Pancreas (tissue), 10 donors: ENCODE results near the gene TBC1D2. TPM values are rescaled to one million over a fixed set of nuclear protein-coding genes. Genes with fewer than 3 reads are reported as not detected.
"Not testable (repeated sequence)": the region's sequence is repeated elsewhere in the genome, so short reads cannot be mapped to it uniquely, and the experiment has no call there.

Experiments
- ATAC-seq, 4 donors: fragments of 200-7000 bp; cut with Tn5 transposase; one replicate each; pipeline versions ENCODE4 v1.8.0 to v1.9.1; 2020; ENCODE audit warnings: mild to moderate bottlenecking in 4 of 4, moderate library complexity in 4 of 4
- DNase-seq, 6 donors: peaks; one replicate each; pipeline ENCODE4 v3.0.0-alpha.2; 2020
- FAIRE-seq: peaks from 2 replicates; lab custom pipeline; 2012; peaks lifted over from hg19 to GRCh38; lab: Jason Lieb, UNC
- H3K27ac ChIP-seq, 4 donors: fragments of 200-600 bp; sonication (generic); 1 replicate in 3 of 4; 2 replicates in 1 of 4; pipeline versions ENCODE4 v1.5.0 to v1.8.0; 2020
- H3K27me3 ChIP-seq, 4 donors: fragments of 200-600 bp; one replicate each; pipeline ENCODE4 v1.8.0; 2021
- H3K36me3 ChIP-seq, 3 donors: fragments of 200-600 bp; sonication (generic) in 1 of 3; one replicate each; pipeline versions ENCODE4 v1.5.0 to v1.8.0; 2020 to 2021
- H3K4me1 ChIP-seq, 3 donors: fragments of 200-600 bp; one replicate each; pipeline ENCODE4 v1.8.0; 2021
- H3K4me3 ChIP-seq, 4 donors: fragments of 200-600 bp; sonication (generic) in 2 of 4; one replicate each; pipeline versions ENCODE4 v1.5.0 to v1.8.0; 2020 to 2021
- H3K9me3 ChIP-seq, 4 donors: fragments of 200-600 bp; one replicate each; pipeline ENCODE4 v1.8.0; 2021
- WGBS, 2 donors: extraction: QIAGEN DNeasy Blood & Tissue Kit; methylation state at CpG; one replicate each; pipeline ENCODE4 v1.1.7; 2013; 5-methylcytosine and 5-hydroxymethylcytosine counted together
- intact Hi-C, 3 donors: fragments of 100-400 bp; cut with DNase I; formaldehyde crosslinking; loops; one replicate each; pipeline versions ENCODE4 v1.11.1 to v1.14.2; 2022
- polyA plus RNA-seq, 2 donors: library from polyadenylated mRNA; stranded (reverse); fragments of 200-250 nt; gene quantifications; one replicate each; pipeline ENCODE4 v1.2.3, GENCODE V29; 2013
- total RNA-seq, 6 donors: library from RNA; stranded (reverse); fragmentation: NEBNext Ultra II Directional in 4 of 6; extraction: Animal tissue kit (Norgen Biotek cat#: 25700) in 4 of 6; gene quantifications; one replicate each; pipeline versions ENCODE4 v1.2.1 to v1.2.4, GENCODE V29; 2021 to 2023
- TF ChIP-seq, protein P1 (sequence below), 4 donors: fragments of 200-600 bp; sonication (generic) in 3 of 4; IDR thresholded peaks; one replicate each; pipeline versions ENCODE4 v1.5.0 to v1.8.0; 2021; ENCODE audit warnings: antibody characterized with exemption in 4 of 4
- donor health status: healthy with polysubstance abuse.
- donor health status: DM: no; HTN: no; CAD: no; lungs with moderate emphysema.
- donor health status: DM: no; HTN: no; CAD: no.
- donor health status: control.
- donor health status: control.
- donor health status: Bipolar disorder and iron deficiency.
- donor health status: DM: yes; HTN: yes; CAD: no.
- donor health status: DM: no; HTN: no; CAD: no.
- donor health status: DM: no; HTN: no; CAD: no.
- donor health status: DM: yes; HTN: yes; CAD: no.

Gene TBC1D2
- total and polyA plus RNA-seq, 8 donors, result 1.9 to 5.2 (median 2.4) TPM

DNA sequence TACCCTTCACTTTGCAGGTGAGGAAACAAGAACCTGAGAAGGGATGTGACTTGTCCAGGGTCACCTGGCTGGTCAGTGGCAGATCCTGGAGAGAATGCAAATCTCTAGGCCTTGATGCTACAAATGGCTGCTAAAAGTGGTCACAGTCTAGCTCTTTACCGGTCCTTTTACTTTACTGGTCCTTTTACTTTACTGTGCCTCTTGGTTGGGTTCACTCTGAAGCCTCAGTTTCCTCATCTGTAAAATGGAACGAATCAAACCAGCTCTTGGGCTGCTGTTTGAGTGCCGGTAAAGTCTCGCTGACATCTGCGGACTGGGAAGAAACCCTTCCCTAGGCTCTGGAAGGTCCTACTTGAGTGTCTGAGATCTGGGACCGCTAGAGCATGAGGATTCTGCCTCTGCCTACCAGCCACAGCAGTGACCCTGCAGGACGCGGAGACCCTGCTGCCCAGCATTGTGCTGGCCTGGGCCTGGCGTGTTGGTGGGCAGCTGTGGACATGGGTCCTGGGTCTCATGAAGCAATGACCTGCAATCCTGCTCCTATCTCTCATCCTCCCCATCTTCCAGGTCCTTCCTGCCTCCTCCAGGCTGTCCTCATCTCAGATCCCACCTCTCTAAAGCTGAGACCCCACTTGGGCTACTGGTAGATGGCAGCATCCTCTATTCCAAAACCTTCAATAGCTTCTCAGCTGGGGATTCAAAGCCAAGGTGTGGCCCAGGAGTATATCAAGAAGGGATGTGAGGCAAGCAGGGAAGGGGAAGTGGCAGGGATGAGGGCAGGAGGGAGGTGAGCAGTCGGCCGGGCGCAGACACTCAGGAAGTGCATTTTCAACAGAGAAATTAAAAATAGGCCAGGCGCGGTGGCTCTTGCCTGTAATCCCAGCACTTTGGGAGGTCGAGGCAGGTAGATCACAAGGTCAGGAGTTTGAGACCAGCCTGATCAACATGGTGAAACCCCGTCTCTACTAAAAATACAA, 76.3 kb downstream of the TBC1D2 start:
- no peak overlapping the region for H3K27ac ChIP-seq

DNA sequence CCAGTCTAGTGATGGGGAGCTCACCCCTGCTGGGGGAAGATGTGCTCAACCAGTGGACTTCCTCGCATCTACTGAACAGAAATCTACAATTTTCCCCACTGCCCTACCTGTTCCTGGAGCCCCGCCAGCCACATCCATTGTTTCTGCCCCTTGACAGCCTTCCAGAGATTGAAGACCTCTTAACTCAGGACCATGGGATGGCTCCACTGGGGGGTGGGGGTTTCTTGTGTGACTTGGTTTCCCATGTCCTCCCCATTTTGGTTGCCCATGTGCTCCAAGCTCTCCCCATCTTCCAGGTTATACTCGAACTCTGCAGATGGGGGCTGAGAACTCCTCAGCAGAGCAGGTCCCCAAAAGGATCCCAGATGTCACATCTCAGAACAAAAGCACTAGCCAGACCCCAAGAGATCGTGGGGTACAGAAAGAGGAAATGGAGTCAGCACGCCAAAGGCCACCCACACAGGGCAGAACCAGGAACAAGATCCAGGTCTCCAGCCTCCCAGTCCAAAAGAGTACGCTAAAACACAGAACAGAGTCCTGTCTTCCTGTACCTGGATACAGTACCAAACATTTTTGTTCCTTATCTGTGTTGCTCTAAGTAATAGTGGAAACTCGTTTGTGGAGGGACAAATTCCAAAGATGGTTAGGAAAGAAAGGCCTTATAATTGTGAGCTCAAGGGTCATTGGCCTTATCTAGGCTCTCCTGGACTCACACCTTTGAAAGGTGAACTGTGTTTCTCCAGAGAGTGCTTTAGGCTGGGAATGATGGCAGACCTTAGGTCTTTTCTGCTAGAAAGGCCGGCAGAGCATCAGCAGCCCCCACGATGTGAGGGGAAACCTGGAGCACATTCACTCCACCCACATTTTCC, 78.8 kb downstream of the TBC1D2 start:
- H3K4me1 ChIP-seq, result no peaks in the 10 kb centered on the region
- no peak overlapping the region for H3K4me3 ChIP-seq
- ATAC-seq (no peak), FAIRE-seq (no peak), DNase-seq (no peak)
- no peaks in the 10 kb centered on the region for H3K27me3 ChIP-seq
- TF ChIP-seq, protein P1, sequence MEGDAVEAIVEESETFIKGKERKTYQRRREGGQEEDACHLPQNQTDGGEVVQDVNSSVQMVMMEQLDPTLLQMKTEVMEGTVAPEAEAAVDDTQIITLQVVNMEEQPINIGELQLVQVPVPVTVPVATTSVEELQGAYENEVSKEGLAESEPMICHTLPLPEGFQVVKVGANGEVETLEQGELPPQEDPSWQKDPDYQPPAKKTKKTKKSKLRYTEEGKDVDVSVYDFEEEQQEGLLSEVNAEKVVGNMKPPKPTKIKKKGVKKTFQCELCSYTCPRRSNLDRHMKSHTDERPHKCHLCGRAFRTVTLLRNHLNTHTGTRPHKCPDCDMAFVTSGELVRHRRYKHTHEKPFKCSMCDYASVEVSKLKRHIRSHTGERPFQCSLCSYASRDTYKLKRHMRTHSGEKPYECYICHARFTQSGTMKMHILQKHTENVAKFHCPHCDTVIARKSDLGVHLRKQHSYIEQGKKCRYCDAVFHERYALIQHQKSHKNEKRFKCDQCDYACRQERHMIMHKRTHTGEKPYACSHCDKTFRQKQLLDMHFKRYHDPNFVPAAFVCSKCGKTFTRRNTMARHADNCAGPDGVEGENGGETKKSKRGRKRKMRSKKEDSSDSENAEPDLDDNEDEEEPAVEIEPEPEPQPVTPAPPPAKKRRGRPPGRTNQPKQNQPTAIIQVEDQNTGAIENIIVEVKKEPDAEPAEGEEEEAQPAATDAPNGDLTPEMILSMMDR (IDR thresholded peaks at IDR 0.05), result no peak
- no peaks in the 10 kb centered on the region for H3K36me3 ChIP-seq
- no peak overlapping the region for H3K27ac ChIP-seq
- intact Hi-C loops, result no loop called here
- 72 to 76% methylated on average over 9 of the region's 9 CpGs for WGBS, 2 donors
- H3K9me3 ChIP-seq, result no peaks in the 10 kb centered on the region

More for the DNA sequence above, 76.3 kb downstream of the TBC1D2 start:
- intact Hi-C loops, result no loop called here
- Histone ChIP-seq H3K36me3 (no peaks in the 10 kb centered on the region), H3K27me3 (no peaks in the 10 kb centered on the region), H3K4me1 (no peaks in the 10 kb centered on the region), H3K9me3 (no peaks in the 10 kb centered on the region), H3K4me3 (no peak overlapping the region)
- WGBS, 2 donors, result 86 to 87% methylated on average over 16 of the region's 16 CpGs
- FAIRE-seq (no peak), ATAC-seq (no peak), DNase-seq (no peak)
- TF ChIP-seq, protein P1 (IDR thresholded peaks at IDR 0.05), result no peak

DNA sequence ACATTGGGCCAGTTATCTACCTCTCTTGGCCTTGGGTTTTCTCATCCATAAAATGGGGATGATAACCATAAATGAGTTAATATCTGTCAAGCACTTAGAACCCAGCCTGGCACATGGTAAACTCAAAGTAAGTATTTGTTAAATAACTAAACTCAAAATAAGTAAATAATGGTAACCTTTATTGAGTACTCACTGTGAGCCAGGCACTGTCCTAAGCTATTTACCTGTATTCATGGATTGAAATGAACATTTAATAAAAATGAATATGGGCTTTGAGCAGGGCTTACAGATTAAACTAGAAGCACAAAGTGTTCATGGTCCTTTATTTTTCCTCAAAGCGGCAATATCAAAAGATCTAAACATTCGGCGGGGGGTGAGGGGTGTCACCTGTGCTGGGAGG, 79.7 kb downstream of the TBC1D2 start:
- no peak overlapping the region for H3K4me3 ChIP-seq
- H3K27ac ChIP-seq, result no peak overlapping the region
- H3K27me3 ChIP-seq, result no peaks in the 10 kb centered on the region
- H3K4me1 ChIP-seq, result no peaks in the 10 kb centered on the region
- WGBS, 2 donors, result 71 to 83% methylated on average over 3 of the region's 3 CpGs
- TF ChIP-seq, protein P1 (IDR thresholded peaks at IDR 0.05), result no peak
- ATAC-seq (no peak), FAIRE-seq (no peak), DNase-seq (no peak)
- no peaks in the 10 kb centered on the region for H3K36me3 ChIP-seq
- intact Hi-C loops, result no loop called here
- H3K9me3 ChIP-seq, result no peaks in the 10 kb centered on the region

DNA sequence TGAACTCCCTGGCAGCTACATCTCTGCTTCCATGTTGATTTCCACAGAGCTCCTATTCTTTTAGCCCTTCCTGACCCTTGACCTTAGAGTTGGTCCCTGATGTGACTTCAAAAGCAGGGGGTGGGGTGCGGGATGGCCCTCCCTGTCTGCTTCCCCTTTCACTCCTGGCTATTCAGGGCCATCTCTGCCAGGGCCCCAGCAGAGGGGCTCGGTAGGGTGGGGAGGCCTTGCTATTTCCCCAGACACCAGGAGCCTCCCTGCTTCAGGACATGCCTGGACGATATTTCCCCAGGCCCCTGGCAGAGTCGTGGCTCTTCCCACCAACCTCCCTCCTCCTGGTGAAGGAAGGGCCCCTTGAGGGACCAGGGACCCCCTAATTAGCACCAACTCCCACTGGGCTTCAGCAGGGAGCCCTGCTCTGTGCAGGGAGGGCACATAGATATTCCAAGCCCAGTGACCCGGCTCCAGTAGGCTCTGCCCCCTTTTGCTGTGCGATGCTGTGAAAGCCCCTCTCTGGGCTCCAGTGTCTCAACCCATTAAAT, 80.3 kb downstream of the TBC1D2 start:
- H3K36me3 ChIP-seq, result no peaks in the 10 kb centered on the region
- TF ChIP-seq, protein P1 (IDR thresholded peaks at IDR 0.05), result no peak
- FAIRE-seq, result no peak
- no peak overlapping the region for H3K27ac ChIP-seq
- intact Hi-C loops, result no loop called here
- 59 to 65% methylated on average over 6 of the region's 6 CpGs for WGBS, 2 donors
- ATAC-seq, result no peak
- no peak overlapping the region for H3K4me3 ChIP-seq
- no peaks in the 10 kb centered on the region for H3K9me3 ChIP-seq
- no peak for DNase-seq
- H3K4me1 ChIP-seq, result no peaks in the 10 kb centered on the region
- H3K27me3 ChIP-seq, result no peaks in the 10 kb centered on the region

DNA sequence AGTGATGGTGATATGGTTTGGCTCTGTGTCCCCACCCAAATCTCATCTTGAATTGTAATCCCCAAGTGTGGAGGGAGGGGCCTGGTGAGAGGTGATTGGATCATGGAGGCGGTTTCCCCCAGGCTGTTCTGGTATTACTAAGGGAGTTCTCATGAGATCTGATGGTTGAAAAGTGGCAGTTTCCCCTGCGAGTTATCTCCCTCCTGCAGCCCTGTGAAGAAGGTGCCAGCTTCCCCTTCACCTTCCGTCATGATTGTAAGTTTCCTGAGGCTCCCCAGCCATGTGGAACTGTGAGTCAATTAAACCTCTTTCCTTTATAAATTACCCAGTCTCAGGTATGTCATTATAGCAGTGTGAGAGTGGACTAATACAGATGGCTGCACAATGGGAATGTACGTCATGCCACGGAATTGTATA, 80.9 kb downstream of the TBC1D2 start:
- ATAC-seq, FAIRE-seq, H3K4me1 ChIP-seq, H3K36me3 ChIP-seq, DNase-seq, H3K4me3 ChIP-seq, H3K27me3 ChIP-seq, H3K9me3 ChIP-seq, intact Hi-C loops, H3K27ac ChIP-seq: not testable (repeated sequence)
- WGBS, 2 donors, result 82 to 93% methylated on average over 5 of the region's 5 CpGs
